HCEC 1CT (cell line): ENCODE measurements around the gene ANKRD1.

ENCODE experiments used
- DNase-seq: peaks from one replicate; pipeline ENCODE4 v3.0.0-alpha.2; 2017

The ANKRD1 gene

DNA sequence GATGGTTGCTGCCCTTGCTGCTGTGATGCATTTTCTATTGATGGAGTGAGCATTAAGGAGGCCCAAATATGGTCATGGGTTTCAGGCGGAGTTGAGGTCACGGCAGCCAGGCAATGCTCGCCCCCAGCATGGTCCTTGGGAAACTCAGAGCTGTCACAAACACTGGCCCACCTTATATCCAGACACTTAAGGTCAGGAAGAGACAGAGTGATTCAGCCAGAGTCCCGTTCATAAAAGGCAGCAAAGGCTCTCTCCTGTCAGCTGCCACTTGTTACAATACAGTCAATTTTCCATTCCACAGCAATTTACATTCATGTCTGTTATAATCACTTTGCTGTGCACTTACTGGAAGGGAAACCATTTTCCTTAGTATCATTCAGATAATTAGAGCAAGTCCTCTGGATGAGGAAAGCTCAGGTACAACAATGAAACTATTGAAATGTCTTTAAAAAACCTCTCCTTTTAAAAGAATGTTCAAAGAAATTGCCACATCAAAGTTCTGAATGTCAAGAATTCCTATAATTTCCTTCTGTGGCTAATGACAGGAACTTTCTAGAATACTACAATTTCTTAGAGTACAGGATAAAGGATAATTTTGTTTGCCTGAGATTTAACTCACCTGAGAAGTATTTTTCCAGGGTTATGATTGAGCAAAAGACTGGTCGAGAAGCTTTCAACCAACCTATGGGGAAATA lies 14.8 kb upstream of the ANKRD1 start:
- no peak for DNase-seq

- DNase-seq, result peak; percentile 83
Measured at GRCh38 chr10:90930971-90931871, 10.3 kb upstream of the ANKRD1 start.

DNA sequence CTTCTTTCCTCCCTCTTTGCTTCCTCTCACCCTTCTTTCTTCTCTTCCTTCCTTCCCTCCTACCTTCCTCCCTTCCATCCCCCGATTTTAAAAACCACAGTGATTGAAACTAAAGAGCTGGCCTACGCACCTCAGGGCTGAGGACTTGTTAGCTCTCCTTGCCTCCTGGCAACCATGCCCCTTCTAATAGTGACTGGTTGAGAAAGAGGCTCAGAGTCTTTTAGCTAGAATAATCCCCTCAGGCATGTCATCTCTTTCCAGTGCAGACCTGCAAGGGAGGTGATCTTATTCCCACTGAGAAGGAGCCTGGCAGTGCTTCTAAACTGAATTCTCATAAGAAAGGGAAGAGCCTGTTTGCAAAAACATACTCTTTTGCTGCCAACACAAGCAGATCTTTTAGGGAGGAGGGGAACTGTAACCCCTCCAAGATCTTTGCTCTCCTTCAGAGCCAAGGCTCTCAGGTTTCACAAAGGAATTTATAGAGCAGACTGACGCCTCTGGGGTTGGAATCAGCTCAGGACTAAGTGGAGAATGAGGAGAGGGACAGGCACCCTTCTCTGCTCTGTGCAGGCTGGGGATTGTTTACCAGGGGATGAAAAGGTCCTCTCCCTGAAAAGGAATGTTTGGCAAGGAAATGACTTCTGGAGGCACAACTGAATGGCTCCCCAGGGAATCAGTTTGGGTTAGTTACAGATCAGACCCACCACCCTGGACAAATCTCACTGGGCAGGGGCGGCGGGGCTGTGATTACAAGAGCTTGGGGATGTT lies 9.4 kb upstream of the ANKRD1 start:
- peak; percentile 67 for DNase-seq

- DNase-seq, result no peak
Measured at GRCh38 chr10:90929179-90929578, 8.3 kb upstream of the ANKRD1 start.

DNA sequence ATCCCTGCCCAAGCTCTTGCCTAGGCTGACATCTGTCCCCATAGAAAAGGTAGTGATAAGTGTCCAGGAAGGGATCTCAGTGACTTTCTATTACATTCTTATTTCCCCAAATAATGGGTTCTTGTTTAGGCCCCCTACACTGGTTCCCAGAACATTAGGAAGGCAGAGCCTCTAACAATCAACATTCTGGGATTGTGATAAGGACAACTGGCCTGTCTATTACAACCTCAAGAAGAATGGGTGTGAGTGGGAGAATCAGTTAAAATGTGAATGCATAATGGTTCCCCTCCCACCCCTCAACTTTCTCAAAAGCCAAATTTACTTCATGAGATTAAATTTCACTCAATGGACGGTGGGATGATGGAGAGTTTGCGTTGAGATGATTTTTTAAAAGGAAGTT lies 6.4 kb upstream of the ANKRD1 start:
- DNase-seq, result no peak

- DNase-seq, result no peak
Measured at GRCh38 chr10:90925079-90926029, 4.5 kb upstream of the ANKRD1 start.

- no peak for DNase-seq
Measured at GRCh38 chr10:90924552-90924951, 3.7 kb upstream of the ANKRD1 start.

GRCh38 chr10:90923111-90923731 lies 2.3 kb upstream of the ANKRD1 start:
- DNase-seq, result no peak

DNA sequence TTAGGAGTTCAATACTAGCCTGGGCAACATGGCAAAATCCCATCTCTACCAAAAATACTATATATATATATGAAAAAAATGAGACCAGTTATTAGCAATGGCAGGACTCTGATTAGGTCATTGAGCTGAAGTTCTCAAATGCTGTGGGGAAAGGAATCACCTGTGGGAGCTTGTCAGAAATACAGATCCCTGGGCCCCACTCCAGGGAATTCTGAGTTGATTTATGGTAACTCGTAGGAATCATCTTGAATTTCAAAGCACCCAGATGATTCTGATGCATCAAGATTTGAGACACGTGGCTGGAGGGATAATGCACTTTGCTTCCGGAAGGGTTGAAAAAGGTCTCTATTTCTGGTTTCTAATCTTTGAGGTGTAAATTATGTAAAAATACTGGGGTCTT lies 1.0 kb upstream of the ANKRD1 start:
- no peak for DNase-seq

DNA sequence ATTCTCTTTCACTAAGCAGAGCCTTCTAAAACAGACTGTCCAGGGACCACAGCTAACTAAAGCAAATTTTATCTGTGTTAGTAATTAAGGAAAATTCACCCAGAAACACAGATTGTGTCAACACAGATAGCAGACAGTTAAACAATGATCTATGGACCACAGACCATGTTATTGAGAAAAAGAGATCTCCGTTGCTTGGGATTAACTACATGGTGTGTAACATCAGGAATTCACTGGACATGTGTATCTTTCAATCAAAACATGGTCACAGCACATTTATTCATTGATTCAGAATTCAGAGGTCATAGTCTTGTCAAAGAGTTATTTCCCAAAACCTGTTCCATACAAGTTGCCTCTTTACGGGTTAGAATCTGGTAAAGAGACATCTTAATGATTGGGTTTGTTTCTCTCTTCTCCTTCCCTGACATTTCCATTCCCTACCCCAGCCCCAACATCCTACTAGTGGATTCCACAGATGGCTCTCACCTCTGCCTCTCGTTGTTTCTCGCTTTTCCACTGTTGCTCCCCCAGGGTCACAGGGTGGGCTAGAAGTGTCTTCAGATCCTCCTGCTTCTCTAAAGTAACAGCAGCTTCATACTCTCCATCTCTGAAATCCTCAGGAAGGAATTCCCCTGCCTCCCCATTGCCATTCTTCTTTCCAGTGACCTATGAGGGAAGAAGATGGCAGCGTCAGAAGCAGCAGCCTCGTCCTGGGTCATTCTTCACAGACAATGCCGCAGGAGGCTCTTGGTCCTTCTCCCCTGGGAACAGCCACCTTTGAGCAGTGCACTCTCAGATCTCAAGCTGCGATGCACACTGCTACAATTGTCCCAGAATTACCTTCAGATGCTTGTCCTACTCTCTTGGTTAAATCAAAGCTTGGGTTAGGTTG lies 958 bp downstream of the ANKRD1 start:
- no peak for DNase-seq

GRCh38 chr10:90917968-90918318 lies 2.9 kb downstream of the ANKRD1 start:
- DNase-seq, result no peak

GRCh38 chr10:90917238-90917967 lies 3.5 kb downstream of the ANKRD1 start:
- DNase-seq, result no peak

DNA sequence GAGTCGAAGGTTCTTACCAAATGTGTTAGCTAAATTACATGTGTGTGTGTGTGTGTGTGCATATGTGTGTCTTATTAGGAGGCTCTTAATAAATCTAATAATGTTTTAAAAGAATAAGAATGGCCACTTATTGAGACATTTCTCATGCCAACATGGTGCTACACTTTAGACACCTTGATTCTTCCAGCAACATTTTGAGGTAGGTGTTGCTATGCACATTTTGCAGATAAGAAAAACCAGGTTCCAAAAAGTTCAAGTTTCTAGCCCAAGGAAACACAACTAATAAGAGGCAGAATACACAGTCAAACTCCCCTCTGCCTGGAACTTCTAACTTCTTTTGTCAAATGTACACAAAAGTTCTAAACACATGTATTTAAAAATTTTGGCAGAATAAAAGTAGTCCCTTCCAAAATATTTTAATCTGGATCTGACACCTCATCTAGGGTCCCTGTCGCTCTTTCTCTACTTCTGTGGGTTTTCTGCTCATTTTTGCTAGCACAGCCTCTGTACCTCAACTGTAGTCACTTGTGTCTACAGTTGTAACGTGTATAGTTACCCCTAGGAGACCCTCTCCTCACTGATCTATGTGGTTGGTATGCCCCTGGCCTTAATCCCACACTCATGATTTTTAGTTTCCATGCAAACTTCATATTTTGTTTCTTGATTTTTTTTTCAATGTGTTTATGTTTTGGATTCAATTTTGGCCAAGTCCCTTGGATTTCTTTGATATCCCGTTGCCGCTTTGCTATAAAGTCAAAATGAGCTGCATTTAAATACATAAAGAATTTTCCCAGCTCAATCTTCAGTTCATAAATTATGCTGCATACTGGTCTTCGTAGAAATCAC lies 4.3 kb downstream of the ANKRD1 start:
- no peak for DNase-seq

- DNase-seq, result no peak
Measured at GRCh38 chr10:90915766-90916075, 5.2 kb downstream of the ANKRD1 start.

GRCh38 chr10:90914992-90915765 lies 5.7 kb downstream of the ANKRD1 start:
- DNase-seq, result no peak

DNA sequence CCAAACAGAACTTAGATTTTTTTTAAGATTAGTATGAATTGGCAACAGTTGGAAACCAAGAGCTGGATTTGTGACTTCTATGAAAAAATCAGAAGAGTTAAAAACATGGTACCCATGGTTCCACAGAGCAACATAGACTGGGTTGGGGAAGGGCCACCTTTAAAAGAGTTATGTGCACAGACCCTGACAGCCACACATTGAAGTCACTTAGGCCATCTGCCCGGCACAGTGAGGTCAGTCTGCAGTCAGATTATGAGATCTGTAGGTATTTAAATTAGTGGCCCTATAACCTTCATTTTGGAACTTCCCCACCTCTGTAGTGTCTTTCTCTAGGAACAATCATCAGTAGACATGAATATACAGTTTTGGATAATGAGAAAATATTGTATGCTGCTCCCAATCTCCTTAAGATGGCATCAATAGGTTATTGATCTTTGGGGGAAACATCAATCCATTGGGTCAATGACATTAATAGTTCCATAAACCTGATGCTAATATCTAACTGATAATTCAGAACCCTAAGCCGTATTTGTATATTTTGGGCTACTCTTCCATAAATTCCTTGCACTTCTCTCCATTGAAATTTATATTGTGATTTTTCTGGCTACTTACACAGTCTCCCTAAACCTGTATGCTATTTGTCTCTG lies 7.0 kb downstream of the ANKRD1 start:
- DNase-seq, result no peak

DNA sequence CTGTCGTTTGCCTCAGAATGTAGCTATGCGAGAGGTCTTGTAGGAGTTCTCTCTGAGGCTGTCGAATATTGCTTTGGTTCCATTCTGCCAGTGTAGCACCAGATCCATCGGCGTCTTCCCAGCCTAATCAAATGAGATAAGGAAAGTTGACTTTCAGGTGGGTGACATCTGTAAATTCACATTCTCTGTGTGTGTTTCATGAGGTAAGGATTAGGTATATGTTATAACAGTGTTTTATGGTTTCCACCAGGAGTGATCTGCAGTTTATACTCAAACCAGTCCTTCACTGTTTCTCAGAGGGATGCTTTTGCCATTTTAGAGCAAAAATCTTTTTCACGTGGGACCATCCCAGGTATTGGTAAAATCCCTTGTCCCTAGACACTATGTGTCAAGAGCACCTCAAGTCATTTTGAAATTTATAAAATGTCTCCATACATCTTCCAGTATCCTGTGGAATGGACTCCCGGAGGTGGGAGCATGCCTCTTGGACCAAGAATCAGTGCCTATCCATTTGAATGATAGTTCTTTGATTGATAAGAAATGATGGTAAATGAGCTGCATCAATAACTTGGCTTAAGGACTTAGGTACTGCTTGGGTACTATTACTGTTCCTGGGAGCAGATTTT lies 7.9 kb downstream of the ANKRD1 start:
- DNase-seq, result no peak

DNA sequence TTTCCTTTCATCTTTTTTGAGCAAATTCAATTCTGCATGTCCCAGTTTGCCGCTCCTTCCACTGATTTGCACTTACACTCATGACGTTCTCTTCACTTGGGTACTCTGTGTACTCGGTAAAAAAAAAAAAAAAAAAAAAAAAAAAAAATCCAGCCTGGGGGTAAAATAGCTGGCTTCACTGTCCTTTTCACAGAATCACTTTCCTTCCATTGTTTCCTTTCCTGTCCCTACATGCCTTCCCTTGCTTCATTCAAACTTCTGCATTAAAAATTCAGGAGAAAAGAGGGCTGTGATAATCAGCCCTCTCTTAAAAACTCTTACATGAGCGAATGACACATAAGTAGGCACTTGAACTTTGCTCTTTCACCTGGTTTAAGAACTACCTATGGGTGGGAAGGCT lies 8.7 kb downstream of the ANKRD1 start:
- no peak for DNase-seq
